Loucy (cell line): Measurements from ENCODE around the gene CDRT15.
"Not testable (repeated sequence)": the region's sequence is repeated elsewhere in the genome, so short reads cannot be mapped to it uniquely, and the experiment has no call there.

Experiments
- H2AFZ ChIP-seq: fragments of 200-600 bp; sonication (generic); 2 replicates; pipeline ENCODE4 v1.6.0; 2016; ENCODE audit warnings: antibody characterized with exemption, mild to moderate bottlenecking, low read length, moderate library complexity
- H3F3A ChIP-seq: fragments of 200-600 bp; 2 replicates; pipeline ENCODE4 v1.6.0; 2016; ENCODE audit warnings: antibody characterized with exemption, low read depth, mild to moderate bottlenecking
- H3K27me3 ChIP-seq: fragments of 200-600 bp; sonication (generic); 2 replicates; pipeline ENCODE4 v1.6.1; 2014; ENCODE audit warnings: low read length, mild to moderate bottlenecking; ENCODE audit not compliant: insufficient read depth, poor library complexity, severe bottlenecking
- H3K36me3 ChIP-seq: fragments of 200-600 bp; sonication (generic); 2 replicates; pipeline ENCODE4 v1.6.1; 2016; ENCODE audit warnings: low read length; ENCODE audit not compliant: insufficient read depth
- H3K4me1 ChIP-seq: fragments of 200-600 bp; sonication (generic); 2 replicates; pipeline ENCODE4 v1.5.1; 2014; ENCODE audit warnings: low read length, mild to moderate bottlenecking; ENCODE audit not compliant: insufficient read depth, poor library complexity, severe bottlenecking
- H3K4me2 ChIP-seq: fragments of 200-600 bp; sonication (generic); 2 replicates; pipeline ENCODE4 v1.6.0; 2014; ENCODE audit warnings: antibody characterized with exemption, low read length, low read depth, mild to moderate bottlenecking; ENCODE audit not compliant: poor library complexity, severe bottlenecking
- H3K4me3 ChIP-seq: fragments of 200-600 bp; sonication (generic); 2 replicates; pipeline ENCODE4 v1.5.1; 2014; ENCODE audit warnings: low read length, mild to moderate bottlenecking, mixed read lengths; ENCODE audit not compliant: poor library complexity, severe bottlenecking
- H3K79me2 ChIP-seq: fragments of 200-600 bp; sonication (generic); 2 replicates; pipeline ENCODE4 v1.6.1; 2014; ENCODE audit warnings: low read length; ENCODE audit not compliant: insufficient read depth
- H3K9ac ChIP-seq: fragments of 200-600 bp; sonication (generic); 2 replicates; pipeline ENCODE4 v1.6.0; 2014; ENCODE audit warnings: mild to moderate bottlenecking, low read depth, low read length, moderate library complexity; ENCODE audit not compliant: poor library complexity, severe bottlenecking
- H3K9me2 ChIP-seq: fragments of 200-600 bp; sonication (generic); replicated peaks from 2 replicates; pipeline ENCODE4 v1.6.1; 2016; ENCODE audit warnings: low read depth, low read length, mixed read lengths
- H3K9me3 ChIP-seq: fragments of 200-600 bp; sonication (generic); 2 replicates; pipeline ENCODE4 v1.6.1; 2014; ENCODE audit warnings: mild to moderate bottlenecking, antibody characterized with exemption, low read length, low read depth; ENCODE audit not compliant: insufficient read depth
- H4K20me1 ChIP-seq: fragments of 200-600 bp; sonication (generic); 2 replicates; pipeline ENCODE4 v1.6.0; 2014; ENCODE audit warnings: antibody characterized with exemption, low read length, mild to moderate bottlenecking; ENCODE audit not compliant: insufficient read depth, poor library complexity, severe bottlenecking
- EZH2phosphoT487 ChIP-seq: fragments of 200-600 bp; IDR thresholded peaks from 2 replicates; pipeline ENCODE4 v1.6.1; 2018; ENCODE audit warnings: antibody characterized with exemption, mild to moderate bottlenecking, moderate library complexity, borderline replicate concordance
- TF ChIP-seq, protein P1 (sequence below): fragments of 200-600 bp; sonication (generic); conservative IDR thresholded peaks from 2 replicates; pipeline ENCODE4 v1.5.1; 2014; ENCODE audit warnings: mild to moderate bottlenecking, antibody characterized with exemption, low read length

Gene CDRT15

DNA sequence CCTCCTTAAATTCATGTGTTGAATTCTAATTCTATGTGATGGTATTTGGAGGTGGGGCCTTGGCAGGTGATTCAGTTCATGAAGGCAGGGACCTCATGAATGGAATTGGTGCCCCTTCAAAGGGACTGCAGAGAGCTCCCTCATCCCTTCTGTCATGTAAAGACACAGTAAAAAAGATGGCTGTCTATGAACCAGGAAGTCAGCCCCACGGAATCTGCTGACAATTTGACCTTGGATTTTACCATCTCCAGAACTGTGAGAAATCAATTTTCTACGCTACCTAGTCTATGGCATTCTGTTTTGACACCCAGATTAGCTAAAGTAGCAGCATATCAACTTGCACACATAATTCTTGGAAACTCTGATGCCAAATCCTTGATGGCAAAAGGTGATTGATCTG is 1.6 kb downstream of the CDRT15 start:
- not testable (repeated sequence) for H3K4me2 ChIP-seq, H3K9ac ChIP-seq, H3K36me3 ChIP-seq, H3K9me3 ChIP-seq, H4K20me1 ChIP-seq, H3K79me2 ChIP-seq, H2AFZ ChIP-seq, H3K4me3 ChIP-seq, H3K9me2 ChIP-seq, H3K27me3 ChIP-seq, H3F3A ChIP-seq, H3K4me1 ChIP-seq

GRCh38 chr17:14231187-14231586 is 5.5 kb downstream of the CDRT15 start:
- H3K27me3 ChIP-seq, H3K9me2 ChIP-seq, H3K36me3 ChIP-seq, H3K9me3 ChIP-seq, H3K4me1 ChIP-seq, H3K79me2 ChIP-seq, H3K4me2 ChIP-seq, H3K4me3 ChIP-seq, H3F3A ChIP-seq, H3K9ac ChIP-seq, H2AFZ ChIP-seq, H4K20me1 ChIP-seq: not testable (repeated sequence)

GRCh38 chr17:14228903-14229302 is 7.8 kb downstream of the CDRT15 start:
- Histone ChIP-seq H3K36me3 (no peaks in the 10 kb centered on the region), H3K9me3 (0 out of 2 replicates have a peak, but pooled peaks cover 5% of the 10 kb centered on the region)

GRCh38 chr17:14227052-14227451 is 9.6 kb downstream of the CDRT15 start:
- Histone ChIP-seq H3K79me2 (no peaks in the 10 kb centered on the region), H3K4me2 (no peak overlapping the region), H3K9me2 (no peaks in the 10 kb centered on the region), H3K4me3 (no peak overlapping the region), H3K9me3 (0 out of 2 replicates have a peak, but pooled peaks cover 5% of the 10 kb centered on the region), H3K4me1 (no peaks in the 10 kb centered on the region), H3K36me3 (no peaks in the 10 kb centered on the region), H4K20me1 (no peaks in the 10 kb centered on the region), H3K27me3 (no peaks in the 10 kb centered on the region), H3F3A (no peaks in the 10 kb centered on the region), H3K9ac (no peak overlapping the region), H2AFZ (no peak overlapping the region)
- TF ChIP-seq EZH2phosphoT487 = no peak
- TF ChIP-seq, protein P1, sequence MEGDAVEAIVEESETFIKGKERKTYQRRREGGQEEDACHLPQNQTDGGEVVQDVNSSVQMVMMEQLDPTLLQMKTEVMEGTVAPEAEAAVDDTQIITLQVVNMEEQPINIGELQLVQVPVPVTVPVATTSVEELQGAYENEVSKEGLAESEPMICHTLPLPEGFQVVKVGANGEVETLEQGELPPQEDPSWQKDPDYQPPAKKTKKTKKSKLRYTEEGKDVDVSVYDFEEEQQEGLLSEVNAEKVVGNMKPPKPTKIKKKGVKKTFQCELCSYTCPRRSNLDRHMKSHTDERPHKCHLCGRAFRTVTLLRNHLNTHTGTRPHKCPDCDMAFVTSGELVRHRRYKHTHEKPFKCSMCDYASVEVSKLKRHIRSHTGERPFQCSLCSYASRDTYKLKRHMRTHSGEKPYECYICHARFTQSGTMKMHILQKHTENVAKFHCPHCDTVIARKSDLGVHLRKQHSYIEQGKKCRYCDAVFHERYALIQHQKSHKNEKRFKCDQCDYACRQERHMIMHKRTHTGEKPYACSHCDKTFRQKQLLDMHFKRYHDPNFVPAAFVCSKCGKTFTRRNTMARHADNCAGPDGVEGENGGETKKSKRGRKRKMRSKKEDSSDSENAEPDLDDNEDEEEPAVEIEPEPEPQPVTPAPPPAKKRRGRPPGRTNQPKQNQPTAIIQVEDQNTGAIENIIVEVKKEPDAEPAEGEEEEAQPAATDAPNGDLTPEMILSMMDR = no peak

More at GRCh38 chr17:14228903-14229302, 7.8 kb downstream of the CDRT15 start:
- no peak overlapping the region for H3K9ac ChIP-seq
- no peaks in the 10 kb centered on the region for H3F3A ChIP-seq
- no peaks in the 10 kb centered on the region for H4K20me1 ChIP-seq
- no peaks in the 10 kb centered on the region for H3K79me2 ChIP-seq
- H2AFZ ChIP-seq = no peak overlapping the region
- no peaks in the 10 kb centered on the region for H3K9me2 ChIP-seq
- H3K4me2 ChIP-seq = no peak overlapping the region
- no peak overlapping the region for H3K4me3 ChIP-seq
- H3K4me1 ChIP-seq = no peaks in the 10 kb centered on the region
- TF ChIP-seq EZH2phosphoT487 = no peak
- TF ChIP-seq, protein P1 = no peak
- no peaks in the 10 kb centered on the region for H3K27me3 ChIP-seq
